OCI-LY7 (cell line): ENCODE data around the gene CYBRD1. TPM values are rescaled to one million over a fixed set of nuclear protein-coding genes. Genes with fewer than 3 reads are reported as not detected.
A peak's percentile ranks its signal among the peaks of the same experiment; 100 is the strongest.

Experiments used
- Bru-seq: library from RNA; stranded (reverse); fragments of 400-500 nt; gene quantifications from one replicate; lab custom pipeline; 2021; lab: Mats Ljungman, UMichigan
- BruChase-seq, 2 experiments: library from RNA; stranded (reverse); fragments of 400-500 nt; gene quantifications; one replicate each; lab custom pipeline; 2021; lab: Mats Ljungman, UMichigan
- BruUV-seq: library from RNA; stranded (reverse); fragments of 400-500 nt; replicated peaks from 2 replicates; lab custom pipeline; 2021; lab: Mats Ljungman, UMichigan
- CTCF ChIA-PET: fragments of 300-600 bp; sonication (Branson Sonifier 250); formaldehyde crosslinking; loops from one replicate; lab custom pipeline; 2022; ENCODE audit warnings: antibody characterized with exemption; ENCODE audit not compliant: unreplicated experiment; lab: Charles Lee
- POLR2A ChIA-PET: fragments of 300-600 bp; sonication (Branson Sonifier 250); formaldehyde crosslinking; loops from one replicate; lab custom pipeline; 2022; ENCODE audit warnings: antibody characterized with exemption; lab: Charles Lee
- DNase-seq: peaks from one replicate; pipeline ENCODE4 v3.0.0-alpha.2; 2015; ENCODE audit warnings: low spot score
- H2AFZ ChIP-seq: fragments of 200-600 bp; sonication (generic), shearing (Covaris generic); 2 replicates; pipeline ENCODE4 v1.6.1; 2014; ENCODE audit warnings: mild to moderate bottlenecking, antibody characterized with exemption, low read length, moderate library complexity
- H3K27ac ChIP-seq: fragments of 200-600 bp; sonication (generic); 2 replicates; pipeline ENCODE4 v1.5.1; 2014; ENCODE audit warnings: mixed run types, low read depth, mild to moderate bottlenecking, moderate library complexity, low read length, inconsistent platforms; ENCODE audit not compliant: poor library complexity, severe bottlenecking
- H3K36me3 ChIP-seq: fragments of 200-600 bp; sonication (generic); 2 replicates; pipeline ENCODE4 v1.6.1; 2014; ENCODE audit warnings: mild to moderate bottlenecking, antibody characterized with exemption, low read length, moderate library complexity, mixed read lengths; ENCODE audit not compliant: insufficient read depth
- H3K4me1 ChIP-seq: fragments of 200-600 bp; sonication (generic); 2 replicates; pipeline ENCODE4 v1.5.1; 2014; ENCODE audit warnings: mild to moderate bottlenecking, low read length; ENCODE audit not compliant: insufficient read depth, poor library complexity, severe bottlenecking
- H3K4me2 ChIP-seq: fragments of 200-600 bp; sonication (generic); 2 replicates; pipeline ENCODE4 v1.6.1; 2014; ENCODE audit warnings: mild to moderate bottlenecking, low read length
- H3K4me3 ChIP-seq: fragments of 200-600 bp; sonication (generic); 2 replicates; pipeline ENCODE4 v1.5.1; 2014; ENCODE audit warnings: mild to moderate bottlenecking, low read depth, low read length; ENCODE audit not compliant: poor library complexity, severe bottlenecking
- H3K79me2 ChIP-seq: fragments of 200-600 bp; sonication (generic); 2 replicates; pipeline ENCODE4 v1.6.1; 2016; ENCODE audit warnings: low read depth, mild to moderate bottlenecking, low read length, moderate library complexity, mixed read lengths; ENCODE audit not compliant: insufficient read depth
- H3K9me2 ChIP-seq: fragments of 200-600 bp; sonication (generic); 2 replicates; pipeline ENCODE4 v1.6.1; 2016; ENCODE audit warnings: mild to moderate bottlenecking, low read length, mixed read lengths; ENCODE audit not compliant: insufficient read depth
- H3K9me3 ChIP-seq: fragments of 200-600 bp; sonication (generic); 2 replicates; pipeline ENCODE4 v1.6.1; 2014; ENCODE audit warnings: mild to moderate bottlenecking, mixed run types, low read length, mixed read lengths
- H4K20me1 ChIP-seq: fragments of 200-600 bp; sonication (generic); 2 replicates; pipeline ENCODE4 v1.6.1; 2014; ENCODE audit warnings: mild to moderate bottlenecking, antibody characterized with exemption, low read length, moderate library complexity, mixed read lengths; ENCODE audit not compliant: insufficient read depth
- EZH2phosphoT487 ChIP-seq: fragments of 200-600 bp; sonication (generic); IDR thresholded peaks from 2 replicates; pipeline ENCODE4 v1.6.1; 2018; ENCODE audit warnings: low read depth, borderline replicate concordance, mild to moderate bottlenecking, mixed run types, antibody characterized with exemption, low read length, moderate library complexity, mixed read lengths
- intact Hi-C: fragments of 100-400 bp; cut with micrococcal nuclease; formaldehyde crosslinking; loops from one replicate; pipeline ENCODE4 v1.10.0; 2022; ENCODE audit not compliant: unreplicated experiment
- long read RNA-seq: library from polyadenylated mRNA; stranded (forward); transcript quantifications from one replicate; pipeline ENCODE4 v2.0.0, GENCODE V29; 2022
- total RNA-seq, 2 experiments: library from RNA; depleted of rRNA in 1 of 2; stranded (reverse); fragments of >200 nt in 1 of 2; shearing (Covaris generic) in 1 of 2; gene quantifications; 2 replicates each; pipeline ENCODE4 v1.2.3, GENCODE V29; 2014 to 2022
- TF ChIP-seq, protein P1 (sequence below): fragments of 200-600 bp; sonication (generic); conservative IDR thresholded peaks from 2 replicates; pipeline ENCODE4 v1.5.1; 2014; ENCODE audit warnings: mild to moderate bottlenecking, antibody characterized with exemption, low read length, moderate library complexity, mixed read lengths

Gene CYBRD1, protein sequence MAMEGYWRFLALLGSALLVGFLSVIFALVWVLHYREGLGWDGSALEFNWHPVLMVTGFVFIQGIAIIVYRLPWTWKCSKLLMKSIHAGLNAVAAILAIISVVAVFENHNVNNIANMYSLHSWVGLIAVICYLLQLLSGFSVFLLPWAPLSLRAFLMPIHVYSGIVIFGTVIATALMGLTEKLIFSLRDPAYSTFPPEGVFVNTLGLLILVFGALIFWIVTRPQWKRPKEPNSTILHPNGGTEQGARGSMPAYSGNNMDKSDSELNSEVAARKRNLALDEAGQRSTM
- total RNA-seq (2014; rRNA removed; shearing (Covaris generic)), result not detected in 2 replicates
- not detected in 2 replicates for total RNA-seq (2022)
- percentile 6 among the genes with signal in this experiment for Bru-seq, nascent RNA
- BruChase-seq, experiment 1, labeled RNA remaining after a 6-hour chase, result percentile 13 among the genes with signal in this experiment
- percentile 19 among the genes with signal in this experiment for BruChase-seq, experiment 2, labeled RNA remaining after a 2-hour chase
- long read RNA-seq, result 0 reads

DNA sequence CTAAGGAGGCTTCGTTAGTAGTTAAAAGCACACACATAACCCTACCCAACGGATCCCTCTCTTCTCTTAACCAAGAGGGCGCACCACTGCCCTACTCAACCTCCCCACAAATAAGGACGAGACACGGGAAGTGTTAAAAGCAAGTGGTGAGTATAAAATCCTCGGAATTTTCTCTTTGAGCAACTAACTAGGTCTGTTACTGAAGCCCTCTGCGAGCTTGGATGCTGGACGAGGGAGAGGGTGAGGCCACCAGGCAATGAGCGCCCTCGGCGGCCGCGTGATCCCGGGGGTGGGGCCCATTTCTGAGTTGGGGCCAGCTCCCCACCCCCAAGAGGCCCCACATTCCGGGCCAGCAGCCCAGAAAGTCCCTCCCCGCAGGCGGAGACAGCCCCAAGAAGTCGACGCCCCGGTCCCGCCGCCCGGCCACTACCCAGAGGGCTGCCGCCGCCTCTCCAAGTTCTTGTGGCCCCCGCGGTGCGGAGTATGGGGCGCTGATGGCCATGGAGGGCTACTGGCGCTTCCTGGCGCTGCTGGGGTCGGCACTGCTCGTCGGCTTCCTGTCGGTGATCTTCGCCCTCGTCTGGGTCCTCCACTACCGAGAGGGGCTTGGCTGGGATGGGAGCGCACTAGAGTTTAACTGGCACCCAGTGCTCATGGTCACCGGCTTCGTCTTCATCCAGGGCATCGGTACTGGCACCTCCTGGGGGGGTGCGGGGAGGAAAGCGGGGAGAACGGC is at the start of gene CYBRD1:
Gene CYBRD1 (plus strand): TSS at position 423 of the 736 bp plus-strand sequence. CDS start 72 bp downstream, at position 495.
- Histone ChIP-seq H3K4me3 (no peak within 1 kb of the TSS), H4K20me1 (no peaks in the 10 kb centered on the region), H3K27ac (no peak within 1 kb of the TSS), H3K4me2 (peak within 1 kb of the TSS; percentile 21; the same call in 1 of the 2 replicates), H3K9me3 (no peaks in the 10 kb centered on the region), H3K9me2 (no peaks in the 10 kb centered on the region), H3K79me2 (no peaks in the 10 kb centered on the region), H3K36me3 (no peaks in the 10 kb centered on the region), H2AFZ (no peak within 1 kb of the TSS), H3K4me1 (no peaks in the 10 kb centered on the region)
- intact Hi-C loops, result no loop called here
- no peak for TF ChIP-seq EZH2phosphoT487
- TF ChIP-seq, protein P1, sequence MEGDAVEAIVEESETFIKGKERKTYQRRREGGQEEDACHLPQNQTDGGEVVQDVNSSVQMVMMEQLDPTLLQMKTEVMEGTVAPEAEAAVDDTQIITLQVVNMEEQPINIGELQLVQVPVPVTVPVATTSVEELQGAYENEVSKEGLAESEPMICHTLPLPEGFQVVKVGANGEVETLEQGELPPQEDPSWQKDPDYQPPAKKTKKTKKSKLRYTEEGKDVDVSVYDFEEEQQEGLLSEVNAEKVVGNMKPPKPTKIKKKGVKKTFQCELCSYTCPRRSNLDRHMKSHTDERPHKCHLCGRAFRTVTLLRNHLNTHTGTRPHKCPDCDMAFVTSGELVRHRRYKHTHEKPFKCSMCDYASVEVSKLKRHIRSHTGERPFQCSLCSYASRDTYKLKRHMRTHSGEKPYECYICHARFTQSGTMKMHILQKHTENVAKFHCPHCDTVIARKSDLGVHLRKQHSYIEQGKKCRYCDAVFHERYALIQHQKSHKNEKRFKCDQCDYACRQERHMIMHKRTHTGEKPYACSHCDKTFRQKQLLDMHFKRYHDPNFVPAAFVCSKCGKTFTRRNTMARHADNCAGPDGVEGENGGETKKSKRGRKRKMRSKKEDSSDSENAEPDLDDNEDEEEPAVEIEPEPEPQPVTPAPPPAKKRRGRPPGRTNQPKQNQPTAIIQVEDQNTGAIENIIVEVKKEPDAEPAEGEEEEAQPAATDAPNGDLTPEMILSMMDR, result no peak
- DNase-seq, result no peak
- POLR2A ChIA-PET, result interaction anchor here (0.6 kb wide), 1 partner anchor 87 kb away, joined by 4 read pairs; no protein-coding TSS in a partner anchor
- BruUV-seq, result no TSS peak
- CTCF ChIA-PET, result no interaction called here

DNA sequence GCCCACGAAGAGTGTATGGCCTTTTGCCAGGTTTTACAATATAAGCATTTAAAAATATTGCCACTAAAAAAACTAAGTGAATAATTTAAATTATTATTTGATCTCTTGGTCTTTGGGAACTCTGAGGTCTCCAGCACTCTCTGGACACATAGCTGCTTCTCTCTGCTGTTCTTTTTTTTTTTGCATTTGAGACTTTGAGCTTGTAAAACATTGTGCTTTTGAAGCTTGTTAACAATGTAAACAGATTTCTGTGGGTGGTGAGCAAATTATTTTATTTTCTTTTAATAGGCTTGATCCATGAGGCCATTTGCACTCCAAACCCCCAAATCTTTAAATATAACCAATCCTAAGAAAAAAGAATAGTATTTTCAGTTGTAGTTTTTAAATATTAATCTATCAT is 46.3 kb upstream of the CYBRD1 start:
- Histone ChIP-seq H3K4me1 (no peaks in the 10 kb centered on the region), H3K9me3 (no peaks in the 10 kb centered on the region), H3K27ac (no peak overlapping the region), H3K36me3 (peaks cover 100% of the 10 kb centered on the region), H3K79me2 (no peaks in the 10 kb centered on the region), H3K4me2 (no peak overlapping the region), H4K20me1 (no peaks in the 10 kb centered on the region), H3K9me2 (no peaks in the 10 kb centered on the region), H2AFZ (no peak overlapping the region), H3K4me3 (no peak overlapping the region)
- intact Hi-C loops, result no loop called here
- BruUV-seq, result no TSS peak
- POLR2A ChIA-PET, result interaction anchor here (0.7 to 0.8 kb wide), 2 partner anchors 11 to 435 kb away, joined by 3 to 4 read pairs; no protein-coding TSS in a partner anchor
- TF ChIP-seq EZH2phosphoT487, result no peak
- TF ChIP-seq, protein P1, result no peak
- DNase-seq, result no peak
- CTCF ChIA-PET, result no interaction called here
